Stimulated activated CD4-positive, alpha-beta T cell treated with anti-CD3 and anti-CD28 coated beads, Interleukin-1b, Interleukin-23, amount 100 ng/mL, for 1 hour (primary cell): ENCODE results near the gene LRMDA.

Experiments used
- DNase-seq, 2 donors: peaks; one replicate each; pipeline ENCODE4 v3.0.0-alpha.2; 2020; ENCODE audit warnings: low read depth in 2 of 2

LRMDA gene

GRCh38 chr10:76395251-76395650 lies 963.8 kb downstream of the LRMDA start:
- DNase-seq, result no peak

DNA sequence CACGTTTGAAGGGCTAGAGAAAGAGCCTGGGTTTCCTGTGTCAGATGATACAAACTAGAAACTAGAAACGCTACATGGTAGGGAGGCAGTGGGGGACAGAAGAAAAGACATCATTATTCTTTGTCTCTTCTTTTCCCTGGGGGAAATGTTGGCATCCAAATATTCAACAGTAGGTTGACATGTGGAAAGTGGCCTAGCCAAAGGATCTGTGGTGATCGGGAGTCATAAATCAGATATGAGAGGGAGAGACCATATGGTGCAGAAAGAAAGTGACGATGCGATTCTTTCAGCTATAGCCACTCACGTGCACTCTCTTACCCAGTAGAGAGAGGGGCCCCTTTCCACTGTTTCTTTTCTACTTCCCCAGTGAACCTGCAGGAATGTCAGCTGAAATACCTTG lies 964.7 kb downstream of the LRMDA start:
- no peak for DNase-seq

- no peak for DNase-seq
Observed at GRCh38 chr10:76397181-76398042, 966.0 kb downstream of the LRMDA start.

- no peak for DNase-seq
Observed at GRCh38 chr10:76398043-76398710, 966.8 kb downstream of the LRMDA start.

DNA sequence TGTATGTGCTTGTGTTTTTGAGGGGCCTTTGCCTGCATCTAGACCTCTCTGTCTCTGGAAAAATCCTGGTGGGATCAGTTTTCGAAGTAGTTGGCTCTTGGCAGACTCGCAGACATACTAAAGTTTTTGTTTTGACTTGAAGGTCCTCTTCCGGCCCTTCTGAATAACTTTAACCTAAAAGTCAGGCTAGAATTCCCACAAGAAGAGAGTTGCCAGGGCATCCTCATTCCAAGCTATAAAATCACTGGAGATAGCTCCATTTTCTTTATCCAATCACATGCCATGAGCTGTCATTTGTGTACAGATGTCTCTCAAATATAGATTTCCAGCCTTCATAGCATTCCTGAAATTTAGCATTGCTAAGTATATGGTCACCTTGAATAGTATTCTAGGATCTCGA lies 967.8 kb downstream of the LRMDA start:
- DNase-seq, result no peak

DNA sequence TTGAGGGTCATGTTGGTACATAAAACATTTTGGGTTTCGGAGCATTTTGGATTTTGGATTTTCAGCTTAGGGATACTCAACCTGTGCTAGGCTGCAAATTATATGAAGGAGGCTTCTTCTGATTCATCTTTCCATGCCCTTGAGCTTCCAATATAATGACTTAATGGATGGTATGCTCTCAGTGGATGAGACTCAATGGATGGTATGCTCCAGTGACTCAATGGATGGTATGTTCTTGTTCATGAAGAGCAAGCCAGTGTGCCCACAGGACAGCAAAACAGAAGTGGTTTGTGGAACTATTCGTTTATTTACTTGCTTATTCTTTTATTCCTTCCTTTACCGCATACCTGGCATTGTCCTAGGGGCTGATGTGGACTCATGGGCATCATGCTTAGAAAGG lies 969.6 kb downstream of the LRMDA start:
- DNase-seq, result no peak

- DNase-seq, result no peak
Observed at GRCh38 chr10:76403912-76404311, 972.5 kb downstream of the LRMDA start.

DNA sequence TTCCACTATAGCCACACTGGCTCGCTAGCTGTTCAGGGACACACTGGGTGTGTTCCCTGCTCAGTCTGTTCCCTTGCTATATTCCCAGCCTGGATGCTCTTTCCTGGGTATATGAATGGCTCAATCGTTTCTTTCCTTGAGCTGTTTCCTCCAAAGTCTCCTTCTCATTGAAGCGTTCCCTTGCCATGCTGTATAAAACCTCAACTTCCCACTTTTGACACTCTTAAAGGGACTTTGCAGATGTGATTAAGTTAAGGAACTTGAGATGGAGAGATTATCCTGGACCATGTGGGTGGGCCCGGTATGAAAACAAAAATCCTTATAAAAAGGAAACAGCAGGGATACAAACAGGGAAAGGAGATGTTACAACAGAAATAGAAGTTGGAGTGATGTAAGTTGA lies 973.1 kb downstream of the LRMDA start:
- no peak for DNase-seq

DNA sequence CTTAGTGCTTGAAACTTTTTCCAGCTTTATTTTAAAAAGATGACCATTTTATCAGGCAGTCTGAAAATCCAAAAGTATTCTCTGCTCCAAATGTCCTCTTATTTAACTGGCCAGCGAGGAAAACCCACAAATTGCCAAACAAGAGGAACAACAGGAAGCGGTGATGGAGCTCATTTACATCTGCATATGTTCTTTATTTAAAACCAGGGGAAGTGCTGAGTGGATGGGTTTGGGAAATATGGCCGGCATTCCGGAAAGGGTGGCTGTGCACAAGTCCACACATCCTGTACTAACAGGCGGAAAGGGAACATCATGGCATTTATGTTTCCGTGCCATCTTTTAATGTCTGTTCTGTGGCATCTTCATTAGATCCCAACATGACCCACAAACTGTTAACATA lies 974.5 kb downstream of the LRMDA start:
- no peak for DNase-seq

GRCh38 chr10:76408646-76409045 lies 977.2 kb downstream of the LRMDA start:
- DNase-seq, result no peak

GRCh38 chr10:76411729-76412435 lies 980.5 kb downstream of the LRMDA start:
- no peak for DNase-seq

DNA sequence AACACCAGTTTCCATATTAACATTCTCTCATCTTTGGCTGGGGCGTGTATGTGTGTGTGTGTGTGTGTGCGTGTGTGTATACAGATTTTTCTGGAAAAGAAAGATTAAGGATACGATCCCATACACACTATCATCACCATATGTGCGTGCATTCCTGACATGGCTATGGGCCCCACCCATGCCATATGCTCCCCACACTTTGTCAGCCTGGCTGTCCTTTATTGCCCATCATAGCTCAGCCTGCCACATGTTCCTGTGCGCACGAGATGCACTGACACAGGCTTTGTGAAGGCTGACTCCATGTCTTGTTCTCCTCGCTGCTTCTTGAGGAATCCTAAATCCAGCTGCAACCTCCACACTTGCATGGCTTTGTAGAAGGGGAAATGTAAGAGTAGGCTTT lies 984.1 kb downstream of the LRMDA start:
- DNase-seq, result no peak

- no peak for DNase-seq
Observed at GRCh38 chr10:76416642-76417041, 985.2 kb downstream of the LRMDA start.

DNA sequence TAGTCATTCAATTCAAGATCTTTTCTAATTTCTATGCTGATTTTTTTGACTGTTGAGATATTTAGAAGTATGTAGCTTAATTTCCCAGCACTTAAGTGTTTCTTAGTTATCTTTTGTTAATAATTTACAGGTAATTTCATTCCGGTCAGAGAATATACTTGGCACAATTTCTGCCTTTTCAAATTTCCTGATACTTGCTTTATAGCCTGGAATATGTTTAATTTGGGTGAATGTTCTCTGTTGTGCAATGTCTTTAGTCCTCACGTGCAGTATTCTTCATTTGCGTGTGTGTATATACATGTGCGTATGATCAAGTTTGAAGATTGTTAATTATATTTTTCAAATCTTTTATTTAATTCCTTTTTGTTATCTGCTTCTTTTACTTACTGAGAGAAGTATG lies 989.3 kb downstream of the LRMDA start:
- no peak for DNase-seq

DNA sequence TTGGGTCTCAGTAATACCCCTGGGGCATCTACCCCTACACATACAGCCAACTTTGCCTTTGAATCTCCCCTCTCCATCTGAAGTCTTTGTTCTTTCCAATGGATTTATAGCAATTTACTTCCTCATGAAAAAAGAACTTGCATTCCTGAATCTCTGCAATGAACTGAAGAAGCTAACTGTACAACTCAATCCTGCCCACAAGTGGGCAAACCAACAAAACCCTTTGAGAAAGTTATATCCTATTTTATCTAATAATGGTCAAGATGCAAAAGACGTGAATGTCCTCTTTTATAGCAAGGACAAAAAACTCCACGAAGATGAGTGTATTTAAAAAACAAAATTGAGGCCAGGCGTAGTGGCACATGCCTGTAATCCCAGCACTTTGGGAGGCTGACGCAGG lies 991.3 kb downstream of the LRMDA start:
- DNase-seq, result no peak

GRCh38 chr10:76428551-76429367 lies 997.3 kb downstream of the LRMDA start:
- DNase-seq, result no peak

- no peak for DNase-seq
Observed at GRCh38 chr10:76429368-76430060, 998.1 kb downstream of the LRMDA start.

DNA sequence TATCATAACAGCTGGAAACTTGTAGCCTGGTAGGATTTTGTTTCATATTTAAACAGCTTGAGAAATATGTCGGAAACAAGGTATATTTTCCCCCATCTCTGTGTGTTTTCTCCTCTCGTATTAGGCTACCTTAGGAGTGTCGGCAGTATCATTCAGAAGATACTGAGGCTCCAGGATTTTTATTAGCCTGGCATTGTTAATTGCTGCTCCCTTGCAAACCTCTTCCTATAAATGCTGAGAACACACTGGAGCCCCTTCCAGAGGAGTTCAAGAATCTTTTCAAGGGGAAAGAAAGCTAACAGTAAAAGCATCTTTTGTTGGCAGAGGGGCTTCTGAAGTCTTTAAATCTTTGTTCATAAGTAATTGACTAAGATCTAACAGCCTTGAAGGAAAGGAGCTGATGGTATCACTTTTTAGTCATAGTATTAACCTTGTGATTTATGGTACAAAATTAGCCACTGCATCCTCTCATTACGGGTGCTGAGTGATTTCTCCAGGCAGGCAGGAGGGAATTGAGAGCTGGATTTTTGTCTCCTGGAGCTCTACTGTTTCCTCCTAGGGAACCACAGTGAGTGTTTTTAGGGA lies 998.7 kb downstream of the LRMDA start:
- no peak for DNase-seq

- DNase-seq, result no peak
Observed at GRCh38 chr10:76432016-76433012, 1000.9 kb downstream of the LRMDA start.
